ENCODE measurements around the gene CHRNE. TPM values are rescaled to one million over a fixed set of nuclear protein-coding genes. Genes with fewer than 3 reads are reported as not detected.

CHRNE gene
- total RNA-seq, 2 donors from 2014 or later: 0.33 to 1.8 TPM

DNA sequence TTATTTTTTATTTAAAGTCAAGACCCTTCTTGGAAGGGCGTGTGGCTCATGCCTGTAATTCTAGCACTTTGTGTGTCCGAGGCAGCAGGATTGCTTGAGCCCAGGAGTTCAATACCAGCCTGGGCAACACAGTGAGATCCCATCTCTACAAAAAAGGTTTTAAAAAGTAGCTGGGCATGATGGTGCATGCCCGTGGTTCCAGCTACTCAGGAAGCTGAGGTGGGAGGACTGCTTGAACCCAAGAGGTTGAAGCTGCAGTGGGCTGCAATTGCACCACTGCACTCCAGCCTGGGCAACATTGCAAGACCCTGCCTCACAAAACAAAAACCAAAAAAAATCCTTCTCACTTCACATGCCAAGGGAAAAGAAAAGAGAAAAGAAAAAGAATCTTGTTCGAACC is 40.2 kb downstream of the CHRNE start:
- WGBS, 2 donors: 84 to 100% methylated on average over 4 of the region's 4 CpGs
- peaks cover 0 to 4% of the 10 kb centered on the region in 2 donors for H3K36me3 ChIP-seq (replicated peaks in 1 of 2; ENCODE audit: insufficient read depth in 1 of 2, low read depth in 2 of 2)

DNA sequence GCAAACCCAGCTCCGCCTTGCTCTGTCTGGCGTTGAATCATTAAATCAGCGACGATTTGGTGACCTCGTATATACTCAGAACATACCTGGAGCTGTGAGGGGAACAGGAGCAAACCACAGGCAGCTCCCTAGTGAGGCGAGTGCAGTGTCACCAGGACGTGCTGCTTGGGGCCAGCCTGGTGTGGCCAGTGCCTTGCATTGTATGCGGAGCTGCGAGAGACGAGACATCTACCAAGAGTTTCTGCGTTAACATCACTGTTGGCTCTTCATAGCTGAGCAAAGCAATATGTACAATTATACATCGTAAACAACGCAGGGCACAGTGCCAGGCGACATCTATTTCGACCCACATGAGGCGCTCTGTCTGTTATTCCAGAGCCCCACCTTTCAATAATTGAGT is 41.8 kb downstream of the CHRNE start:
- WGBS, 2 donors: 94 to 96% methylated on average over 16 of the region's 16 CpGs
- peaks cover 10% of the 10 kb centered on the region for H3K4me1 ChIP-seq
- TF ChIP-seq, protein P1, sequence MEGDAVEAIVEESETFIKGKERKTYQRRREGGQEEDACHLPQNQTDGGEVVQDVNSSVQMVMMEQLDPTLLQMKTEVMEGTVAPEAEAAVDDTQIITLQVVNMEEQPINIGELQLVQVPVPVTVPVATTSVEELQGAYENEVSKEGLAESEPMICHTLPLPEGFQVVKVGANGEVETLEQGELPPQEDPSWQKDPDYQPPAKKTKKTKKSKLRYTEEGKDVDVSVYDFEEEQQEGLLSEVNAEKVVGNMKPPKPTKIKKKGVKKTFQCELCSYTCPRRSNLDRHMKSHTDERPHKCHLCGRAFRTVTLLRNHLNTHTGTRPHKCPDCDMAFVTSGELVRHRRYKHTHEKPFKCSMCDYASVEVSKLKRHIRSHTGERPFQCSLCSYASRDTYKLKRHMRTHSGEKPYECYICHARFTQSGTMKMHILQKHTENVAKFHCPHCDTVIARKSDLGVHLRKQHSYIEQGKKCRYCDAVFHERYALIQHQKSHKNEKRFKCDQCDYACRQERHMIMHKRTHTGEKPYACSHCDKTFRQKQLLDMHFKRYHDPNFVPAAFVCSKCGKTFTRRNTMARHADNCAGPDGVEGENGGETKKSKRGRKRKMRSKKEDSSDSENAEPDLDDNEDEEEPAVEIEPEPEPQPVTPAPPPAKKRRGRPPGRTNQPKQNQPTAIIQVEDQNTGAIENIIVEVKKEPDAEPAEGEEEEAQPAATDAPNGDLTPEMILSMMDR (IDR thresholded peaks at IDR 0.05): no peak
- no peak for TF ChIP-seq POLR2A (IDR thresholded peaks at IDR 0.05)
- ATAC-seq: no peak
- intact Hi-C loops (cut with DNase I): no loop called here
- H3K4me3 ChIP-seq: no peak overlapping the region
- H3K36me3 ChIP-seq (replicated peaks in 1 of 2; ENCODE audit: insufficient read depth in 1 of 2, low read depth in 2 of 2): peaks cover 0 to 4% of the 10 kb centered on the region in 2 donors
- H3K9me3 ChIP-seq: no peaks in the 10 kb centered on the region
- DNase-seq: no peak
- no peak overlapping the region for H3K27ac ChIP-seq
- H3K27me3 ChIP-seq: no peaks in the 10 kb centered on the region

More for the DNA sequence above, 40.2 kb downstream of the CHRNE start:
- Histone ChIP-seq H3K27ac (no peak overlapping the region), H3K4me3 (no peak overlapping the region), H3K27me3 (no peaks in the 10 kb centered on the region), H3K4me1 (peaks cover 10% of the 10 kb centered on the region), H3K9me3 (no peaks in the 10 kb centered on the region)
- no peak for ATAC-seq
- DNase-seq: no peak
- TF ChIP-seq, protein P1 (IDR thresholded peaks at IDR 0.05): no peak
- no peak for TF ChIP-seq POLR2A (IDR thresholded peaks at IDR 0.05)
- intact Hi-C loops (cut with DNase I): no loop called here

DNA sequence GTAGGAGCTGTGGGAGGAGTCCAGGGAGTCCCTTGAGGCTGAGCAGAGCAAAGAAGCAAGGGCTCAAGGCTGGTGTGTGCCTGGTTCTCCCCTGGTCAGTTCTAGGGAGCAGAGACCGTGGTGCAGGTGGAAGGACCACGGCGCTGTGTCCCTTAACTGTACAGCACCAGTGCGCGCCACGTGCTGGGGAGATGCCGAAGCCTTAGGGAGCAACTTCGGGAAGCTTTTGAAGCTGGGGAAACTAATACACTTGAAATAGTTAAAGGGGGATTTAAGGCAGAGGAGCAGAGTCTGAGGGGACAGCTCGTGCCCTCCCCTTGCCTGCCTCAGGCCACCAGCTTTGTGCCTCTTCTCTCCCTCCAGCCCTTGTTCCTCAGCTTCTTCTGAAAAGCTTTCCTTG is 42.2 kb downstream of the CHRNE start:
- TF ChIP-seq, protein P1 (IDR thresholded peaks at IDR 0.05): no peak
- TF ChIP-seq POLR2A (IDR thresholded peaks at IDR 0.05): no peak
- ATAC-seq: no peak
- Histone ChIP-seq H3K27ac (no peak overlapping the region), H3K4me3 (no peak overlapping the region), H3K4me1 (peaks cover 10% of the 10 kb centered on the region), H3K9me3 (no peaks in the 10 kb centered on the region), H3K36me3 (replicated peaks in 1 of 2; ENCODE audit: insufficient read depth in 1 of 2, low read depth in 2 of 2) (peaks cover 0 to 4% of the 10 kb centered on the region in 2 donors), H3K27me3 (no peaks in the 10 kb centered on the region)
- DNase-seq: no peak
- intact Hi-C loops (cut with DNase I): no loop called here
- WGBS, 2 donors: 91 to 98% methylated on average over 7 to 9 of the region's 9 CpGs

DNA sequence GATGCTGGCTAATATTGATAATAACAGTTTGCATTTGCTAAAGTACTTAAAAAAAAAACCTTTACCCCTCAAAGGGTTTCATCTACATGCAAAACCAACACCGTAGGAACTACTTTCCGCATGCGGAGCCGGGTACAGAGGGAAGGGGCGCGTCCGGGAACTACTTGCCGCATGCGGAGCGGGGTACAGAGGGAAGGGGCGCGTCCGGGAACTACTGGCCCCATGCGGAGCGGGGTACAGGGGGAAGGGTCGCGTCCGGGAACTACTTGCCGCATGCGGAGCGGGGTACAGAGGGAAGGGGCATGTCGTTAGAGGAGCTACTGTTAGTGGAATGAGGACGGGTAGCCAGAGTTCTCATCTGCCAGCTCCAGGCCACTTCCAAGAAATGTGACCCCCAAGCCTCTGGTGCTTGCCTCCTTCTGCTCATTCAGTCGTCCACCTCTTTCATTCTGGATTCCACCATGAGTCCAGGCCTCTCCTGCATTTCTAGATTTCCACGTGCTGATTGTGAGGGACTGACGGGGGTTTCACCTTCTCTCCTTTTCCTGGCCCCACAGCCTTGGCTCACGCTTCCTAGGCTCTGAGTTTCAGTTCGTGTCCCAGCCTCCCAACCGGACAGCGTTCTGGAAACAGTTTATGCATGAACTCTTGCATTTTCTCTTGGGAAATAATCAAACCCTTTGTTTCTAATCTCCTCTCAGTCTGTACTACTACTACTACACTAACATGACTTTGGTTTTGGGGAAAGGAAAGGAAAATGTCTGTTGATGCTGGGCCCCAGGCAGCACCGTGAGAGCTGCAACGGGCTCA is 42.9 kb downstream of the CHRNE start:
- H3K4me1 ChIP-seq: peaks cover 10% of the 10 kb centered on the region
- peaks cover 0 to 4% of the 10 kb centered on the region in 2 donors for H3K36me3 ChIP-seq (replicated peaks in 1 of 2; ENCODE audit: insufficient read depth in 1 of 2, low read depth in 2 of 2)
- H3K4me3 ChIP-seq: no peak overlapping the region
- H3K27ac ChIP-seq: no peak overlapping the region
- no peaks in the 10 kb centered on the region for H3K27me3 ChIP-seq
- intact Hi-C loops (cut with DNase I): no loop called here
- 87 to 88% methylated on average over 31 to 32 of the region's 32 CpGs for WGBS, 2 donors
- no peak for ATAC-seq
- no peak for DNase-seq
- H3K9me3 ChIP-seq: no peaks in the 10 kb centered on the region
- TF ChIP-seq, protein P1 (IDR thresholded peaks at IDR 0.05): no peak
- no peak for TF ChIP-seq POLR2A (IDR thresholded peaks at IDR 0.05)

DNA sequence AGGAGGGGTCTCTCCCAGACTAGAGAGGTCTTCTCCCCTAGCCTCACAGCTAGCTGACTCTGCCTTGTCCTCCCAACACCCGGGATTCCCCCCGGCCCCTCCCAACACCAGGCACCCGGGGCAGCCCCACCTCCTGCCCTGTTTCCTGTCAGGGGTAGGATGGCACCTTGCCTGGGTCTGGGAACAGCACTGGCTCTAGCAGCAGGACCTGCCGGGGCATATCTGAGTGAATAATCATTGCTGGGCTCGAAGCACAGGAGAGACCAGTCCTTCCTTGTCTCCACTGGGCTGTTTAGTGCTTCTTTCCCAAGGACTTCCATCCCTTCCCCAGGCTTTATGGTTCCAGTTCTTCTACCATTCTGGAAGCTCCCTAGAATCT is 44.0 kb downstream of the CHRNE start:
- H3K4me1 ChIP-seq: peaks cover 10% of the 10 kb centered on the region
- intact Hi-C loops (cut with DNase I): no loop called here
- ATAC-seq: peak; percentile 72
- peak; percentile 37 to 76 (median 68) for DNase-seq
- peak overlapping the region; percentile 48 to 72 (median 60) for H3K27ac ChIP-seq
- peaks cover 0 to 4% of the 10 kb centered on the region in 2 donors for H3K36me3 ChIP-seq (replicated peaks in 1 of 2; ENCODE audit: insufficient read depth in 1 of 2, low read depth in 2 of 2)
- WGBS, 2 donors: 0 to 7% methylated on average over 2 to 5 of the region's 5 CpGs
- no peak for TF ChIP-seq POLR2A (IDR thresholded peaks at IDR 0.05)
- TF ChIP-seq, protein P1 (IDR thresholded peaks at IDR 0.05): no peak
- H3K4me3 ChIP-seq: no peak overlapping the region
- H3K27me3 ChIP-seq: no peaks in the 10 kb centered on the region
- H3K9me3 ChIP-seq: no peaks in the 10 kb centered on the region

Data from body of pancreas (tissue), 4 donors.